ENCODE results near the gene SMARCE1.

DNA sequence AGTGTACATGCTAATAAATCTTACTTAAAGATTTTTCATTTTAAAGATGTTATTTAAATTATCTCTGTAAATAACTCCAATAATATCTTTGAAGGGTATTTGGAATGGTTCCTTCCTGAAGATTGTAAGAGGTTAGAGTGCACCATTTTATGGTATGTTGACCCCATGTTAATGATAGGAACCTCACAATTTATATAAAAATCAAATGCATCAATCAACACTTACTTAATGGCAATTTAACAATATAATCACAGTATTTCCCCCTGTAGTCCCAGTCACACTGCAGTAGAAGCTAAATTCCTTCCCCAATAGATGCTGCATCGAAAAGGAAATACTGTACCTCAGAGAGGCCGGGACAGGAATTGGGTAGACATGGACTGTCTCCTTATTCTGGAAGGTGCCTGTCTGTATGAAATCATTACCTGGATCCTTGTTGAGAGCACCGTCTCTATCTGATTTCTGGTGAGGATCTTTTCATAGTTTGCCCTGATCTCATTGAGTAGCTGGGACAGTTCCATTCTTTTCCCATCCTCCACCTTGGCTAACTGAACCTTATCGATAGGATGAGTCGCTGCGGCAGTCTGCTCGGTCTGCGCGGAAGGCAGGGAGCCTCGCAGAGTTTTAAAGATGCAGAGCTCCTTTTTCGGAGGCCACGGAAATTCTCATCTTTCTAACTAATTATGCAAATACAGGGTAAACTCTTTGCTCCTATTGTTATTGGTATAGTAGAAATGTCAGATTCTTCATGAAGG is 17.1 kb upstream of the SMARCE1 start, which contains the start of gene KRT222:
- TF ChIP-seq EZH2 (IDR thresholded peaks at IDR 0.05; ENCODE audit: borderline replicate concordance, low read length) = no peak
- TF ChIP-seq, protein P1, sequence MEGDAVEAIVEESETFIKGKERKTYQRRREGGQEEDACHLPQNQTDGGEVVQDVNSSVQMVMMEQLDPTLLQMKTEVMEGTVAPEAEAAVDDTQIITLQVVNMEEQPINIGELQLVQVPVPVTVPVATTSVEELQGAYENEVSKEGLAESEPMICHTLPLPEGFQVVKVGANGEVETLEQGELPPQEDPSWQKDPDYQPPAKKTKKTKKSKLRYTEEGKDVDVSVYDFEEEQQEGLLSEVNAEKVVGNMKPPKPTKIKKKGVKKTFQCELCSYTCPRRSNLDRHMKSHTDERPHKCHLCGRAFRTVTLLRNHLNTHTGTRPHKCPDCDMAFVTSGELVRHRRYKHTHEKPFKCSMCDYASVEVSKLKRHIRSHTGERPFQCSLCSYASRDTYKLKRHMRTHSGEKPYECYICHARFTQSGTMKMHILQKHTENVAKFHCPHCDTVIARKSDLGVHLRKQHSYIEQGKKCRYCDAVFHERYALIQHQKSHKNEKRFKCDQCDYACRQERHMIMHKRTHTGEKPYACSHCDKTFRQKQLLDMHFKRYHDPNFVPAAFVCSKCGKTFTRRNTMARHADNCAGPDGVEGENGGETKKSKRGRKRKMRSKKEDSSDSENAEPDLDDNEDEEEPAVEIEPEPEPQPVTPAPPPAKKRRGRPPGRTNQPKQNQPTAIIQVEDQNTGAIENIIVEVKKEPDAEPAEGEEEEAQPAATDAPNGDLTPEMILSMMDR (conservative IDR thresholded peaks at IDR 0.05 in 1 of 2, IDR thresholded peaks at IDR 0.05 in 1 of 2; ENCODE audit: extremely low read depth in 1 of 2, insufficient read depth in 1 of 2, low read depth in 1 of 2, low read length in 2 of 2) = no peak

All from mammary epithelial cell (primary cell).